ENCODE measurements around the gene CNOT8. TPM values are rescaled to one million over a fixed set of nuclear protein-coding genes. Genes with fewer than 3 reads are reported as not detected.

The CNOT8 gene
- total and polyA plus RNA-seq, 9 of the 15 experiments (the other 6 are each of a cell fraction or from before 2014, with no cell fraction given), result 15.2 to 68.9 (median 52.1) TPM

DNA sequence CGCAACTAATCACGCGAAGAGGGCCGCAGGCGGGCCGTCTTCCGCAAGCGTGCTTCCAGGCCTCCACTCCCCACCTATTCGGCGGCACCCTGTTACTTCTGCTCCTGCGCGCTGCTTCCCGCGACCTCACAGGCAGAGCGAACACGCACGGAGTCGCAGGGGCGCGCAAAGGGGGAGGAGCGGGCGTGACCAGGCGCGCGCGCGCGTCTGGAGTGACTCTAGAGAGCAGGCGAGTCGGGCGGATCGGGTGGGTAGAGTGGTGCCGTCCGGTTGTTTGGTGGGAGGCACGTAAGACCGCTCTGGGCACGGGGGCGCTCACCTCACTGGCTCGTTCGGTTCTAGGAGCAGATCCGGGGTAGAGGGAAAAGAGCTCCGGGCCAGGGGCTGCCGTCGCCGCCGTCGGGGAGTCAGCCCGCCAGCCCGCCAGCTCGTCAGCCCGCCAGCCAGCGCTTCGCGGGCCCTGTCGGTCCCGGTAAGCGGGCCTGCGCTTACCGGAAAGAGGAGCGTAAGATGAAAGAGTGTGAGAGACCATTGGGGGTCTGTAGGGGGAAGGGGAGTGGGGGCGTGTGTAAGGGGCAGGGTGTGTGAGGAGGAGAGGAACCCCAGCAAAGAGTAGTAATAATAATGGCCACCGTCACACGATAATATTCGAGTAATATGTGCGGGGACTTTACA is at the start of gene CNOT8 (continued):
- TF ChIP-seq, protein P1, sequence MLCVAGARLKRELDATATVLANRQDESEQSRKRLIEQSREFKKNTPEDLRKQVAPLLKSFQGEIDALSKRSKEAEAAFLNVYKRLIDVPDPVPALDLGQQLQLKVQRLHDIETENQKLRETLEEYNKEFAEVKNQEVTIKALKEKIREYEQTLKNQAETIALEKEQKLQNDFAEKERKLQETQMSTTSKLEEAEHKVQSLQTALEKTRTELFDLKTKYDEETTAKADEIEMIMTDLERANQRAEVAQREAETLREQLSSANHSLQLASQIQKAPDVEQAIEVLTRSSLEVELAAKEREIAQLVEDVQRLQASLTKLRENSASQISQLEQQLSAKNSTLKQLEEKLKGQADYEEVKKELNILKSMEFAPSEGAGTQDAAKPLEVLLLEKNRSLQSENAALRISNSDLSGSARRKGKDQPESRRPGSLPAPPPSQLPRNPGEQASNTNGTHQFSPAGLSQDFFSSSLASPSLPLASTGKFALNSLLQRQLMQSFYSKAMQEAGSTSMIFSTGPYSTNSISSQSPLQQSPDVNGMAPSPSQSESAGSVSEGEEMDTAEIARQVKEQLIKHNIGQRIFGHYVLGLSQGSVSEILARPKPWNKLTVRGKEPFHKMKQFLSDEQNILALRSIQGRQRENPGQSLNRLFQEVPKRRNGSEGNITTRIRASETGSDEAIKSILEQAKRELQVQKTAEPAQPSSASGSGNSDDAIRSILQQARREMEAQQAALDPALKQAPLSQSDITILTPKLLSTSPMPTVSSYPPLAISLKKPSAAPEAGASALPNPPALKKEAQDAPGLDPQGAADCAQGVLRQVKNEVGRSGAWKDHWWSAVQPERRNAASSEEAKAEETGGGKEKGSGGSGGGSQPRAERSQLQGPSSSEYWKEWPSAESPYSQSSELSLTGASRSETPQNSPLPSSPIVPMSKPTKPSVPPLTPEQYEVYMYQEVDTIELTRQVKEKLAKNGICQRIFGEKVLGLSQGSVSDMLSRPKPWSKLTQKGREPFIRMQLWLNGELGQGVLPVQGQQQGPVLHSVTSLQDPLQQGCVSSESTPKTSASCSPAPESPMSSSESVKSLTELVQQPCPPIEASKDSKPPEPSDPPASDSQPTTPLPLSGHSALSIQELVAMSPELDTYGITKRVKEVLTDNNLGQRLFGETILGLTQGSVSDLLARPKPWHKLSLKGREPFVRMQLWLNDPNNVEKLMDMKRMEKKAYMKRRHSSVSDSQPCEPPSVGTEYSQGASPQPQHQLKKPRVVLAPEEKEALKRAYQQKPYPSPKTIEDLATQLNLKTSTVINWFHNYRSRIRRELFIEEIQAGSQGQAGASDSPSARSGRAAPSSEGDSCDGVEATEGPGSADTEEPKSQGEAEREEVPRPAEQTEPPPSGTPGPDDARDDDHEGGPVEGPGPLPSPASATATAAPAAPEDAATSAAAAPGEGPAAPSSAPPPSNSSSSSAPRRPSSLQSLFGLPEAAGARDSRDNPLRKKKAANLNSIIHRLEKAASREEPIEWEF (CRISPR knock-in tag; IDR thresholded peaks at IDR 0.05), result no peak
- no peak for TF ChIP-seq ZNF408 (CRISPR knock-in tag; IDR thresholded peaks at IDR 0.05; ENCODE audit: low read depth)
- TF ChIP-seq, protein P2, sequence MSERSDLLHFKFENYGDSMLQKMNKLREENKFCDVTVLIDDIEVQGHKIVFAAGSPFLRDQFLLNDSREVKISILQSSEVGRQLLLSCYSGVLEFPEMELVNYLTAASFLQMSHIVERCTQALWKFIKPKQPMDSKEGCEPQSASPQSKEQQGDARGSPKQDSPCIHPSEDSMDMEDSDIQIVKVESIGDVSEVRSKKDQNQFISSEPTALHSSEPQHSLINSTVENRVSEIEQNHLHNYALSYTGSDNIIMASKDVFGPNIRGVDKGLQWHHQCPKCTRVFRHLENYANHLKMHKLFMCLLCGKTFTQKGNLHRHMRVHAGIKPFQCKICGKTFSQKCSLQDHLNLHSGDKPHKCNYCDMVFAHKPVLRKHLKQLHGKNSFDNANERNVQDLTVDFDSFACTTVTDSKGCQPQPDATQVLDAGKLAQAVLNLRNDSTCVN (CRISPR knock-in tag; IDR thresholded peaks at IDR 0.05), result 0 out of 2 replicates have a peak, but pooled peaks have one; percentile 13
- TF ChIP-seq RBM39 (optimal IDR thresholded peaks at IDR 0.05; ENCODE audit: low read depth, low read length), result no peak
- no peak for TF ChIP-seq POLR3G (IDR thresholded peaks at IDR 0.05; ENCODE audit: extremely low read depth, insufficient read length, insufficient replicate concordance)
- TF ChIP-seq SMARCB1 (IDR thresholded peaks at IDR 0.05; ENCODE audit: insufficient read length, low read depth), result no peak
- TF ChIP-seq, protein P3, sequence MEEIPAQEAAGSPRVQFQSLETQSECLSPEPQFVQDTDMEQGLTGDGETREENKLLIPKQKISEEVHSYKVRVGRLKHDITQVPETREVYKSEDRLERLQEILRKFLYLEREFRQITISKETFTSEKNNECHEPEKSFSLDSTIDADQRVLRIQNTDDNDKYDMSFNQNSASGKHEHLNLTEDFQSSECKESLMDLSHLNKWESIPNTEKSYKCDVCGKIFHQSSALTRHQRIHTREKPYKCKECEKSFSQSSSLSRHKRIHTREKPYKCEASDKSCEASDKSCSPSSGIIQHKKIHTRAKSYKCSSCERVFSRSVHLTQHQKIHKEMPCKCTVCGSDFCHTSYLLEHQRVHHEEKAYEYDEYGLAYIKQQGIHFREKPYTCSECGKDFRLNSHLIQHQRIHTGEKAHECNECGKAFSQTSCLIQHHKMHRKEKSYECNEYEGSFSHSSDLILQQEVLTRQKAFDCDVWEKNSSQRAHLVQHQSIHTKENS (CRISPR knock-in tag; IDR thresholded peaks at IDR 0.05), result no peak
- TF ChIP-seq ZSCAN32 (CRISPR knock-in tag; IDR thresholded peaks at IDR 0.05), result no peak
- no peak for TF ChIP-seq CLOCK (CRISPR knock-in tag; IDR thresholded peaks at IDR 0.05; ENCODE audit: borderline replicate concordance)
- TF ChIP-seq ZNF696 (CRISPR knock-in tag; conservative IDR thresholded peaks at IDR 0.05), result no peak
- no peak for TF ChIP-seq MAFG (tag; conservative IDR thresholded peaks at IDR 0.05)
- no peak for TF ChIP-seq SMARCA5 (IDR thresholded peaks at IDR 0.05)
- no peak for TF ChIP-seq KAT2B (IDR thresholded peaks at IDR 0.05; ENCODE audit: low read depth, low read length)
- no peak for TF ChIP-seq CHCHD3 (CRISPR knock-in tag; IDR thresholded peaks at IDR 0.05)
